WTC11 (cell line): ENCODE data around the gene ARHGAP15.

ENCODE experiments used
- ATF6 ChIP-seq: sonication (generic); formaldehyde crosslinking; IDR thresholded peaks from 2 replicates; pipeline ENCODE4 v1.8.1; 2023; ENCODE audit warnings: mild to moderate bottlenecking, missing genetic modification reagents
- CREB1 ChIP-seq: sonication (generic); formaldehyde crosslinking; IDR thresholded peaks from 2 replicates; pipeline ENCODE4 v1.8.0; 2023; ENCODE audit warnings: mild to moderate bottlenecking, missing genetic modification reagents
- CTCF ChIP-seq: fragments of 200-600 bp; IDR thresholded peaks from 2 replicates; pipeline ENCODE4 v1.8.0; 2022; ENCODE audit warnings: antibody characterized with exemption
- FOXP4 ChIP-seq: sonication (generic); formaldehyde crosslinking; IDR thresholded peaks from 2 replicates; pipeline ENCODE4 v1.8.0; 2022; ENCODE audit warnings: mild to moderate bottlenecking, missing genetic modification reagents
- KAT7 ChIP-seq: sonication (generic); formaldehyde crosslinking; IDR thresholded peaks from 2 replicates; pipeline ENCODE4 v1.8.1; 2023; ENCODE audit warnings: missing genetic modification reagents, mild to moderate bottlenecking, borderline replicate concordance
- MAX ChIP-seq: sonication (generic); formaldehyde crosslinking; IDR thresholded peaks from 2 replicates; pipeline ENCODE4 v1.8.0; 2022; ENCODE audit warnings: mild to moderate bottlenecking, missing genetic modification reagents
- PREB ChIP-seq: sonication (generic); formaldehyde crosslinking; IDR thresholded peaks from 2 replicates; pipeline ENCODE4 v1.8.1; 2022; ENCODE audit warnings: mild to moderate bottlenecking, missing genetic modification reagents, moderate library complexity, borderline replicate concordance
- TCF7 ChIP-seq: sonication (generic); formaldehyde crosslinking; IDR thresholded peaks from 2 replicates; pipeline ENCODE4 v1.8.0; 2022; ENCODE audit warnings: mild to moderate bottlenecking, low read depth, missing genetic modification reagents, moderate library complexity
- ZNF512 ChIP-seq: sonication (generic); formaldehyde crosslinking; IDR thresholded peaks from 2 replicates; pipeline ENCODE4 v1.8.1; 2022; ENCODE audit warnings: missing genetic modification reagents, borderline replicate concordance

GRCh38 chr2:143801561-143801960, 672.3 kb downstream of the ARHGAP15 start:
- TF ChIP-seq CTCF (no peak), PREB (no peak), ATF6 (CRISPR knock-in tag) (no peak), KAT7 (CRISPR knock-in tag) (no peak), MAX (no peak), CREB1 (CRISPR knock-in tag) (no peak), ZNF512 (CRISPR knock-in tag) (no peak), FOXP4 (no peak), TCF7 (CRISPR knock-in tag) (no peak)
